Ectodermal cell (in vitro differentiated cells): Measurements from ENCODE around the gene SETSIP. TPM values are rescaled to one million over a fixed set of nuclear protein-coding genes. Genes with fewer than 3 reads are reported as not detected.

Source experiments
- H3K27ac ChIP-seq: 2 replicates; pipeline ENCODE4 v1.7.0; 2013; ENCODE audit warnings: mild to moderate bottlenecking, low read depth, low read length; ENCODE audit not compliant: insufficient read depth, poor library complexity, severe bottlenecking
- H3K27me3 ChIP-seq: 2 replicates; pipeline ENCODE4 v1.7.0; 2013; ENCODE audit warnings: mild to moderate bottlenecking, low read length; ENCODE audit not compliant: insufficient read depth, control insufficient read depth, poor library complexity, severe bottlenecking
- H3K36me3 ChIP-seq: one replicate; pipeline ENCODE4 v1.7.0; 2013; ENCODE audit warnings: low read length; ENCODE audit not compliant: control insufficient read depth, insufficient read depth
- H3K4me1 ChIP-seq: one replicate; pipeline ENCODE4 v1.7.0; 2013; ENCODE audit warnings: low read length; ENCODE audit not compliant: control insufficient read depth, insufficient read depth
- H3K4me3 ChIP-seq: 2 replicates; pipeline ENCODE4 v1.7.0; 2013; ENCODE audit warnings: low read depth, low read length, control low read depth; ENCODE audit not compliant: insufficient read depth
- H3K9me3 ChIP-seq: 2 replicates; pipeline ENCODE4 v1.7.0; 2013; ENCODE audit warnings: mild to moderate bottlenecking, low read length, moderate library complexity; ENCODE audit not compliant: control insufficient read depth
- WGBS, 2 experiments: methylation state at CpG; one replicate each; pipeline ENCODE4 v1.1.7; 2013; ENCODE audit warnings: missing lambda C conversion rate in 2 of 2; 5-methylcytosine and 5-hydroxymethylcytosine counted together
- polyA plus RNA-seq, 4 experiments: library from polyadenylated mRNA; stranded (reverse); fragments of 50-300 nt; gene quantifications; one replicate each; pipeline ENCODE4 v1.2.3, GENCODE V29; 2013

SETSIP gene
- 0.72 TPM for polyA plus RNA-seq (2013, experiment 1 of 4)
- 1.1 TPM for polyA plus RNA-seq (2013, experiment 2 of 4)
- 0.32 TPM for polyA plus RNA-seq (2013, experiment 3 of 4)
- polyA plus RNA-seq (2013, experiment 4 of 4), result 0.36 TPM

DNA sequence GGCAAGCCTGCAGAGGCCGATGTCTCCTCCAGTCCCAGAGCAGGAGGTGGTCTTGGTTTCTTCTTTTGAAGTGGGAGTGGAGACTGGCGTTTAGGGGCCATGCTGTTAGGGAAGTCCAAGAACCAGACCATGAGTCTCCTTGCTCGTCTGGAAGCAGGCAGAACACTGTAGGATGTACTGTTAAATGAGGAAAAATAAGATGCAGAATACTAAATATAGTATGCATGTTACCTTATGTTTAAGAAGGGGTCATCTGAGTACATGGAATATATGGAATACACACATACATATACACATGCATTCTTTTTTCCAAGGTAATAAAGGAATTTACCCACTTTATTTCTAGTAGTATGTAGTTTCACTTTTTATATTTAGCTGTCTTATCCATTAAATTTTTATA, at the start of gene SETSIP:
SETSIP (minus strand) TSS at position 101 of the 400 bp plus-strand sequence; CDS start at position 101, 0 bp downstream.
- no peaks in the 10 kb centered on the region for H3K4me1 ChIP-seq
- H3K36me3 ChIP-seq, result no peaks in the 10 kb centered on the region
- no peaks in the 10 kb centered on the region for H3K9me3 ChIP-seq
- H3K27me3 ChIP-seq, result no peaks in the 10 kb centered on the region
- H3K4me3 ChIP-seq, result no peak within 1 kb of the TSS
- whole genome bisulfite sequencing, 2 experiments, result 83 to 86% methylated on average over 3 of the region's 3 CpGs
- H3K27ac ChIP-seq, result no peak within 1 kb of the TSS

GRCh38 chr1:92123868-92124267, 48.7 kb upstream of the SETSIP start:
- Histone ChIP-seq H3K9me3 (no peaks in the 10 kb centered on the region), H3K27me3 (no peaks in the 10 kb centered on the region), H3K4me3 (no peak overlapping the region), H3K36me3 (no peaks in the 10 kb centered on the region), H3K27ac (no peak overlapping the region), H3K4me1 (no peaks in the 10 kb centered on the region)
- WGBS, 2 experiments, result 91 to 97% methylated on average over 3 of the region's 3 CpGs

DNA sequence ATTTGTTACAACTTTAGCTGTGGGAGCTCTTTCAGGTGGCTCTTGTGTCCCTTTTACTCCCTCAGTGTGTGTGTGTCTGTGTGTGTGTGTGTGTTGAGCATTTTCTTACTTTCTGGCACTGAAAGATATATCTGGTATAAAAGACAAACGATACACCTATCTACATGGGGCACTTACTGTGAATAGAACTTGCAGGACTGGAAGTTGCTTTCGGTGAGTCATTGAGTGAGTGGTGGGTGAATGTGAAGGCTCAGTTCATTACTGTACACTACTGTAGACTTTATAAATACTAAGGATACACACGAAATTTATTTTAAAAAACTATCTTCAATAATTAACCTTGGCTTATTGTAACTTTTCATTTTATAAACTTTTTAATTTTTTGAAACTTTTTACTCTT, 43.6 kb upstream of the SETSIP start:
- H3K4me1 ChIP-seq, result no peaks in the 10 kb centered on the region
- no peaks in the 10 kb centered on the region for H3K27me3 ChIP-seq
- WGBS, 2 experiments, result 89 to 100% methylated on average over 1 to 3 of the region's 3 CpGs
- H3K9me3 ChIP-seq, result no peaks in the 10 kb centered on the region
- H3K36me3 ChIP-seq, result no peaks in the 10 kb centered on the region
- H3K4me3 ChIP-seq, result no peak overlapping the region
- H3K27ac ChIP-seq, result no peak overlapping the region

DNA sequence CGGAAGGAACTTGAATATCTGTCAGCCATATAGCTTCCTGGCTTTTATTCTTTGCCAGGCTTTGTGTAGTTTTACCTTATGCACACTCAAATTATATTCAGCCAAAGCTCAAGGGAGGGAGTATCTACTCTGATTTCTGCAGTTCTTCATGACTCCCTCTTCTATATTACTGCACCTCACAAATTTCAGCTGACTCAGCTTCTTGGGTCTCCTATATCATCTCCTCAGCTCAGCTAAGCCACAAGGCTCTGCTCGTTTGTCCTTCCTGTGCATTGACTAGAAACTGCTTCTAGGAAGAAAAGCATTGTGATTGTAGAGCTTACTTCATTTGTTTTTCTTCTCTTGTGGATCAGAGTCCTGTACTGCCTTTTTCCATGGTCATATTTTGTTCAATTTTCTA, 42.3 kb upstream of the SETSIP start:
- Histone ChIP-seq H3K27ac (no peak overlapping the region), H3K4me3 (no peak overlapping the region), H3K36me3 (no peaks in the 10 kb centered on the region), H3K4me1 (no peaks in the 10 kb centered on the region), H3K27me3 (no peaks in the 10 kb centered on the region), H3K9me3 (no peaks in the 10 kb centered on the region)
- 82 to 90% methylated on average over 2 of the region's 2 CpGs for WGBS, 2 experiments

GRCh38 chr1:92108631-92109030, 33.4 kb upstream of the SETSIP start:
- WGBS, 2 experiments, result 87 to 100% methylated on average over 2 of the region's 2 CpGs
- H3K27ac ChIP-seq, result no peak overlapping the region

DNA sequence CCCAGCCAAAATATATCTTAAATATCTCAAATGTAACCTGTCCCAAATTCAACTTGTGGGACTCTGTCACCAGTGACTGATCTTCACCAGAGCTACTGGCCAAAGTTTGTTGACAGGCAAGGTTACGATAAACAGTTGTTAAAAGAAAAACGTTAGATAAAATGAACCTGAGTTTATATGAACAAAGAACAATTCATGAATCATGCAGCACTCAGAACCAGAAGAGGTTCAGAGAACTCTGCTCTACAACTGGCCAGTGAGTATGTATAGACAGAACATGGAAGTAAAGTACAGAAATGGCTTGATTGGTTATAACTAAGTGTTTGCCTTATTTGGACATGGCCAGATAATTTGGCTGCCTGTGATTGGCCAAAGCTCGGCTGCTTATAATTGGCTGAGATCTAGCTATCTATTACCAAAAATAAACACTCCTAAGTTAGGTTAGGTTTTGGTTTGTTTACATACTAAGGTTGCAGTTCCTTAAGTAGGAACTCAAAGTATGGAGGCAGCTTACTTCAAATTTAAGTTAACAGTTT, 30.4 kb upstream of the SETSIP start:
- Histone ChIP-seq H3K4me3 (no peak overlapping the region), H3K9me3 (no peaks in the 10 kb centered on the region), H3K4me1 (no peaks in the 10 kb centered on the region), H3K27ac (no peak overlapping the region), H3K27me3 (no peaks in the 10 kb centered on the region), H3K36me3 (no peaks in the 10 kb centered on the region)
- 89% methylated on average over 3 of the region's 3 CpGs for WGBS, 2 experiments

More at GRCh38 chr1:92108631-92109030, 33.4 kb upstream of the SETSIP start:
- no peak overlapping the region for H3K4me3 ChIP-seq
- no peaks in the 10 kb centered on the region for H3K4me1 ChIP-seq
- H3K36me3 ChIP-seq, result no peaks in the 10 kb centered on the region
- H3K9me3 ChIP-seq, result no peaks in the 10 kb centered on the region
- H3K27me3 ChIP-seq, result no peaks in the 10 kb centered on the region

DNA sequence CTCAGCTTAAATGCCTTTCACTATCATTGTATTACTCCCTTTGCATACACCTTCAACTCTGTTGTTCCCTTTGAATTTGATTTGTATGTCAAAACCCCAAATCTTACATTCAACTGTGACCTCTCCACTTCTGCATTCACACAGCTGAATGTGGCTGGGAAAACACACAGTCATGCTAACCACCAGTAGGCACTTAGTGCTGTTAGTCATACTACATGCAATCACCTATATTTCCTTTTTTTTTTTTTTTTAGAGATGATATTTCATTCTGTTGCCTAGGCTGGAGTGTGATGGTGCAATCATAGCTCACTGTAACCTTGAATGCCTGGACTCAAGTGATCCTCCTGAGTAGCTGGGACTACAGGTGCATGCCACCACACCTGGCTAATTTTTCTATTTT, 21.1 kb upstream of the SETSIP start:
- Histone ChIP-seq H3K36me3 (no peaks in the 10 kb centered on the region), H3K27ac (no peak overlapping the region), H3K27me3 (no peaks in the 10 kb centered on the region), H3K9me3 (no peaks in the 10 kb centered on the region), H3K4me3 (no peak overlapping the region), H3K4me1 (no peaks in the 10 kb centered on the region)

- WGBS, 2 experiments, result 92 to 97% methylated on average over 5 of the region's 5 CpGs
- Histone ChIP-seq H3K4me3 (no peak overlapping the region), H3K27ac (no peak overlapping the region), H3K36me3 (no peaks in the 10 kb centered on the region), H3K27me3 (no peaks in the 10 kb centered on the region), H3K9me3 (no peaks in the 10 kb centered on the region), H3K4me1 (no peaks in the 10 kb centered on the region)
Measured at GRCh38 chr1:92095874-92096273, 20.7 kb upstream of the SETSIP start.

DNA sequence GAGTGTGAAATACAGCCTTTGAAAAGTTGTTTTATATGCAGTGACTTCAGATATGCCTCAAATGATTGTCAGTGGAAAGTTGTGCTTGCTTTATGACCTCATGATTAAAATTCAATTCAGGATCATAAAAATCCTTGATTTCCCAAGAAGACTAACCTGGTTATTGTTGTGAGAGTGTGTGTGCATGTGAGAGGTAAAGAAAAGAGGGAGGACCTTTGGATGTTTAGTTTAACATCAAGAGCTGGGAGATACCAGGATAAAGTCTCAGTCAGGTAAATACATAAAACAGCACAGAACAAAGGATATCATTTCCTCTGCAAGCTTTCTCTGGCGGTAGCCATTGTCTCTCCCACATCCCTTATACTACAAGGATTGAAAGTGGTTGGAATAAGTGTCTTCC, 19.4 kb upstream of the SETSIP start:
- H3K27ac ChIP-seq, result no peak overlapping the region
- no CpG with 5 or more reads among the region's 1 CpG for WGBS, 2 experiments
- H3K4me3 ChIP-seq, result no peak overlapping the region
- no peaks in the 10 kb centered on the region for H3K36me3 ChIP-seq
- no peaks in the 10 kb centered on the region for H3K4me1 ChIP-seq
- no peaks in the 10 kb centered on the region for H3K27me3 ChIP-seq
- no peaks in the 10 kb centered on the region for H3K9me3 ChIP-seq

- H3K27ac ChIP-seq, result no peak overlapping the region
- no peaks in the 10 kb centered on the region for H3K9me3 ChIP-seq
- H3K4me1 ChIP-seq, result no peaks in the 10 kb centered on the region
- no peaks in the 10 kb centered on the region for H3K36me3 ChIP-seq
- WGBS, 2 experiments, result 94 to 95% methylated on average over 2 of the region's 2 CpGs
- H3K27me3 ChIP-seq, result no peaks in the 10 kb centered on the region
- no peak overlapping the region for H3K4me3 ChIP-seq
Measured at GRCh38 chr1:92094090-92094489, 18.9 kb upstream of the SETSIP start.

- Histone ChIP-seq H3K27me3 (no peaks in the 10 kb centered on the region), H3K27ac (no peak overlapping the region), H3K9me3 (no peaks in the 10 kb centered on the region), H3K36me3 (no peaks in the 10 kb centered on the region), H3K4me3 (no peak overlapping the region), H3K4me1 (no peaks in the 10 kb centered on the region)
- WGBS, 2 experiments, result 91 to 92% methylated on average over 5 of the region's 5 CpGs
Measured at GRCh38 chr1:92091625-92092024, 16.4 kb upstream of the SETSIP start.
